GM23248 (cell line): Measurements from ENCODE around the gene PARD3B. TPM values are rescaled to one million over a fixed set of nuclear protein-coding genes. Genes with fewer than 3 reads are reported as not detected.

Source experiments
- DNase-seq: peaks from one replicate; pipeline ENCODE4 v3.0.0-alpha.2; 2015
- H2AFZ ChIP-seq: fragments of 200-600 bp; sonication (generic); 2 replicates; pipeline ENCODE4 v1.6.1; 2016; ENCODE audit warnings: antibody characterized with exemption
- H3F3A ChIP-seq: fragments of 200-600 bp; sonication (generic); 2 replicates; pipeline ENCODE4 v1.6.1; 2016; ENCODE audit warnings: mild to moderate bottlenecking, antibody characterized with exemption, mixed run types; ENCODE audit not compliant: insufficient read depth
- H3K27ac ChIP-seq: fragments of 200-600 bp; sonication (generic); 2 replicates; pipeline ENCODE4 v1.5.1; 2016; ENCODE audit warnings: mild to moderate bottlenecking
- H3K27me3 ChIP-seq: fragments of 200-600 bp; sonication (generic); replicated peaks from 2 replicates; pipeline ENCODE4 v1.6.1; 2016; ENCODE audit warnings: mild to moderate bottlenecking; ENCODE audit not compliant: insufficient read depth
- H3K36me3 ChIP-seq: fragments of 200-600 bp; sonication (generic); 2 replicates; pipeline ENCODE4 v1.6.1; 2016; ENCODE audit warnings: low read depth, mild to moderate bottlenecking
- H3K4me1 ChIP-seq: fragments of 200-600 bp; sonication (generic); 2 replicates; pipeline ENCODE4 v1.6.1; 2016; ENCODE audit warnings: mild to moderate bottlenecking; ENCODE audit not compliant: insufficient read depth
- H3K4me2 ChIP-seq: fragments of 200-600 bp; sonication (generic); one replicate; pipeline ENCODE4 v1.6.1; 2016; ENCODE audit warnings: mild to moderate bottlenecking; ENCODE audit not compliant: unreplicated experiment
- H3K4me3 ChIP-seq: fragments of 200-600 bp; sonication (generic); 2 replicates; pipeline ENCODE4 v1.5.1; 2016; ENCODE audit warnings: mild to moderate bottlenecking
- H3K79me2 ChIP-seq: fragments of 200-600 bp; sonication (generic); 2 replicates; pipeline ENCODE4 v1.6.1; 2016; ENCODE audit warnings: mild to moderate bottlenecking; ENCODE audit not compliant: insufficient read depth
- H3K9ac ChIP-seq: fragments of 200-600 bp; sonication (generic); 2 replicates; pipeline ENCODE4 v1.6.1; 2016; ENCODE audit warnings: mild to moderate bottlenecking
- H3K9me2 ChIP-seq: fragments of 200-600 bp; sonication (generic); 2 replicates; pipeline ENCODE4 v1.6.1; 2016; ENCODE audit warnings: mixed run types, mild to moderate bottlenecking, moderate library complexity; ENCODE audit not compliant: insufficient read depth
- H3K9me3 ChIP-seq: fragments of 200-600 bp; sonication (generic); one replicate; pipeline ENCODE4 v1.6.1; 2017; ENCODE audit warnings: low read depth
- H4K20me1 ChIP-seq: fragments of 200-600 bp; sonication (generic); 2 replicates; pipeline ENCODE4 v1.6.0; 2016; ENCODE audit not compliant: insufficient read depth
- EZH2 ChIP-seq: fragments of 200-600 bp; sonication (generic); IDR thresholded peaks from 2 replicates; pipeline ENCODE4 v1.6.1; 2018; ENCODE audit warnings: antibody characterized with exemption, mild to moderate bottlenecking; ENCODE audit not compliant: insufficient read depth, poor library complexity, severe bottlenecking
- EZH2phosphoT487 ChIP-seq: fragments of 200-600 bp; sonication (generic); IDR thresholded peaks from 2 replicates; pipeline ENCODE4 v1.6.1; 2018; ENCODE audit warnings: antibody characterized with exemption, moderate library complexity, mild to moderate bottlenecking, low read depth; ENCODE audit not compliant: insufficient read depth
- WGBS, 2 experiments: methylation state at CpG; one replicate each; pipeline ENCODE4 v1.1.6; 2015 to 2017; ENCODE audit warnings: low lambda C conversion rate in 2 of 2, low coverage in 1 of 2; ENCODE audit errors: missing lambda C conversion rate in 2 of 2; 5-methylcytosine and 5-hydroxymethylcytosine counted together
- in situ Hi-C: fragments of 300-500 bp; cut with MboI; formaldehyde crosslinking; loops from 2 replicates; pipeline ENCODE4 v1.15.0; 2020
- polyA plus RNA-seq: library from polyadenylated mRNA; unstranded; fragments of >200 nt; fragmentation: Nextera tagmentation; extraction: Ambion mirVana; gene quantifications from 2 replicates; pipeline ENCODE4 v1.2.1, GENCODE V29; 2016
- total RNA-seq: library from RNA; depleted of rRNA; stranded (reverse); fragments of >200 nt; shearing (Covaris generic); gene quantifications from 2 replicates; pipeline ENCODE4 v1.2.3, GENCODE V29; 2014

Gene PARD3B
- total and polyA plus RNA-seq, 2 experiments from 2014 or later, result 2.5 to 6.9 TPM

GRCh38 chr2:204575463-204575862, 30.2 kb downstream of the PARD3B start:
- no peak for TF ChIP-seq EZH2
- no peak overlapping the region for H3K4me2 ChIP-seq
- in situ Hi-C loops, result no loop called here
- no peaks in the 10 kb centered on the region for H3F3A ChIP-seq
- no peaks in the 10 kb centered on the region for H4K20me1 ChIP-seq
- H3K79me2 ChIP-seq, result no peaks in the 10 kb centered on the region
- H3K36me3 ChIP-seq, result no peaks in the 10 kb centered on the region
- no peak for DNase-seq
- 95 to 100% methylated on average over 3 of the region's 3 CpGs for WGBS, 2 experiments
- H3K4me1 ChIP-seq, result no peaks in the 10 kb centered on the region
- H3K9me2 ChIP-seq, result no peaks in the 10 kb centered on the region
- H3K4me3 ChIP-seq, result no peak overlapping the region
- no peak overlapping the region for H2AFZ ChIP-seq
- no peaks in the 10 kb centered on the region for H3K27me3 ChIP-seq
- no peaks in the 10 kb centered on the region for H3K9me3 ChIP-seq
- no peak overlapping the region for H3K9ac ChIP-seq
- no peak overlapping the region for H3K27ac ChIP-seq

GRCh38 chr2:204576362-204576979, 31.2 kb downstream of the PARD3B start:
- Histone ChIP-seq H3K36me3 (no peaks in the 10 kb centered on the region), H3F3A (no peaks in the 10 kb centered on the region), H3K9me3 (no peaks in the 10 kb centered on the region), H3K4me3 (no peak overlapping the region), H3K9ac (no peak overlapping the region), H3K27me3 (no peaks in the 10 kb centered on the region), H4K20me1 (no peaks in the 10 kb centered on the region), H3K27ac (no peak overlapping the region), H3K4me2 (no peak overlapping the region), H3K4me1 (no peaks in the 10 kb centered on the region), H2AFZ (no peak overlapping the region), H3K79me2 (no peaks in the 10 kb centered on the region), H3K9me2 (no peaks in the 10 kb centered on the region)
- TF ChIP-seq EZH2 (no peak), EZH2phosphoT487 (no peak)
- 94 to 97% methylated on average over 6 of the region's 6 CpGs for WGBS, 2 experiments
- in situ Hi-C loops, result no loop called here
- DNase-seq, result peak; percentile 24

DNA sequence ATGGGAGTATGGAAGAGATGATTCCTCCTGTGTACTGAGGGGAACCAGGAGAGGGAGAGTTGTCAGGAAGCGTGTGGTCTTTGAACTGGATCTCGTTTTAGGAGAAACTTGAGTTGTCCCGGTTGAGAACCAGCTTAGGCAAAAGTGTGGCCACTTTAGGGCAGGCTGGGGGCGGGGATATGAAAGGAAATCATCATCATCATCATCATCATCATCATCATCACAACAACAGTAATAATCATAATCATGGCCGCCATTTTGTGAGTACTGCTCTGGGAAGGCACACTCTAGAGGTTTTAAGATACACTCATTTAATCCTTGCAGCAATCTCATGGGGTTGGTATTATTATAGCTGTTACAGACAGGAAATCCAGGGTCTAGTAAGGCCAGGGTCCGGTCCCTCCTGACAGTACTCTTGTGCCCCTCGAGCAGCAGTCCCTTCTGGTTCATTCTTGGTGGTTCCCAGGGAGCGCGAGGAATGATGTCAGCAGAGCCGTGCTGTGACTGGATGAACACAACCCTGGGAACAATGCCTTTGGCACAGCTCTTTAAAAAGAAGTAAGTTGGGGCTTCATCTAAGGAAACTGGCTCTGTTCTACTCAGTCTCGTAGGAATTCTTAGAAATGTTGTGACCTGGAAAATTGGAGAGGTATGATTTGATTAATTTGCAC, 33.8 kb downstream of the PARD3B start:
- Histone ChIP-seq H3K9me3 (no peaks in the 10 kb centered on the region), H3K9me2 (no peaks in the 10 kb centered on the region), H4K20me1 (no peaks in the 10 kb centered on the region), H3K27ac (no peak overlapping the region), H3F3A (no peaks in the 10 kb centered on the region), H3K4me2 (no peak overlapping the region), H3K36me3 (no peaks in the 10 kb centered on the region), H3K9ac (no peak overlapping the region), H3K4me1 (no peaks in the 10 kb centered on the region), H3K27me3 (no peaks in the 10 kb centered on the region), H2AFZ (no peak overlapping the region), H3K4me3 (no peak overlapping the region), H3K79me2 (no peaks in the 10 kb centered on the region)
- TF ChIP-seq EZH2phosphoT487 (no peak), EZH2 (no peak)
- in situ Hi-C loops, result no loop called here
- 90 to 92% methylated on average over 11 of the region's 11 CpGs for WGBS, 2 experiments
- DNase-seq, result no peak

DNA sequence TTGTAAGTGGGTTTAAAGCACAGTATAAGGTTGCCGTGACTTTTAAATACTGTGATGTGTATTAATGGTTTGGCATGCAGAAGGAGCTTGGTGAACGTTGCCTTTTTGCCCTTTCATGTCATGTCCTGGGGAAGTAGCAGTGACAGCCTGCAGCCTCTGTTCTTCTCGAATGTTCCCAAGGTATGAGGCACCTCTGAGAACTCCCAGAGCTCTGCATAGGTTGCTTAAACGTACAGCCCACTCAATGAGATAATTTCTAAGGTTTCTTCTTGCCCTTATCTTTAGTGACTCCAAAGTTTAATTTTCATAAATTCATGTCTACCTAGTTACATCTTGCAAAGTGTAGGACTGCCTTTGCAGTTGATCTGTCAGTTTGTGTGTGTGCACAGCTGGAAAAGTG, 36.7 kb downstream of the PARD3B start:
- Histone ChIP-seq H3K4me2 (no peak overlapping the region), H3K9me3 (no peaks in the 10 kb centered on the region), H3F3A (no peaks in the 10 kb centered on the region), H3K27ac (no peak overlapping the region), H3K4me1 (no peaks in the 10 kb centered on the region), H3K79me2 (no peaks in the 10 kb centered on the region), H3K9me2 (no peaks in the 10 kb centered on the region), H4K20me1 (no peaks in the 10 kb centered on the region), H2AFZ (no peak overlapping the region), H3K9ac (no peak overlapping the region), H3K36me3 (no peaks in the 10 kb centered on the region), H3K4me3 (no peak overlapping the region), H3K27me3 (no peaks in the 10 kb centered on the region)
- WGBS, 2 experiments, result 65 to 69% methylated on average over 4 of the region's 4 CpGs
- DNase-seq, result no peak
- TF ChIP-seq EZH2phosphoT487 (no peak), EZH2 (no peak)
- in situ Hi-C loops, result no loop called here
